ENCODE data around the gene THRB. TPM values are rescaled to one million over a fixed set of nuclear protein-coding genes. Genes with fewer than 3 reads are reported as not detected.

THRB gene
- total and polyA plus RNA-seq, 12 donors, result 3.8 to 32.8 (median 26.0) TPM

DNA sequence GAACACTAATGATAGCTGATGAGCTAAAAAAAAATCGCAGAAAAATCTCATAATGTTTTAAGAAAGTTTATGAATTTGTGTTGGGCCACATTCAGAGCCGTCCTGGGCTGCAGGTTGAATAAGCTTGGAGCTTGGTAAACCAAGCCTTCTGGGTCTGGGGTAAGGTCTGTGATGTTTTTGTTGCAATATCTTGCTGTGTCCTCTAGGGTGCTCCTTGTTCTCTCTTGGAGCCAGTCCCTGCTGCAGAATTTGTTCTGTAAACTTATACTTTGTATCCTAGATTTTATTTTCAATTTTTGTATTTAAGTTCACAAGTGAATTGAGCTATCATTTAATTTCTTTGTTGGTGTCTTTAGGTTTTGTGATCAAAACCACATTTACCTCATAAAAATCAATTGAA lies 405.9 kb downstream of the THRB start:
- Histone ChIP-seq H3K27ac (no peak overlapping the region), H3K4me3 (no peak overlapping the region), H3K36me3 (no peaks in the 10 kb centered on the region), H3K9me3 (no peaks in the 10 kb centered on the region), H3K27me3 (no peaks in the 10 kb centered on the region), H3K4me1 (peaks cover 0 to 9% (median 0%) of the 10 kb centered on the region in 9 donors)
- no peak for ATAC-seq
- TF ChIP-seq, protein P1, sequence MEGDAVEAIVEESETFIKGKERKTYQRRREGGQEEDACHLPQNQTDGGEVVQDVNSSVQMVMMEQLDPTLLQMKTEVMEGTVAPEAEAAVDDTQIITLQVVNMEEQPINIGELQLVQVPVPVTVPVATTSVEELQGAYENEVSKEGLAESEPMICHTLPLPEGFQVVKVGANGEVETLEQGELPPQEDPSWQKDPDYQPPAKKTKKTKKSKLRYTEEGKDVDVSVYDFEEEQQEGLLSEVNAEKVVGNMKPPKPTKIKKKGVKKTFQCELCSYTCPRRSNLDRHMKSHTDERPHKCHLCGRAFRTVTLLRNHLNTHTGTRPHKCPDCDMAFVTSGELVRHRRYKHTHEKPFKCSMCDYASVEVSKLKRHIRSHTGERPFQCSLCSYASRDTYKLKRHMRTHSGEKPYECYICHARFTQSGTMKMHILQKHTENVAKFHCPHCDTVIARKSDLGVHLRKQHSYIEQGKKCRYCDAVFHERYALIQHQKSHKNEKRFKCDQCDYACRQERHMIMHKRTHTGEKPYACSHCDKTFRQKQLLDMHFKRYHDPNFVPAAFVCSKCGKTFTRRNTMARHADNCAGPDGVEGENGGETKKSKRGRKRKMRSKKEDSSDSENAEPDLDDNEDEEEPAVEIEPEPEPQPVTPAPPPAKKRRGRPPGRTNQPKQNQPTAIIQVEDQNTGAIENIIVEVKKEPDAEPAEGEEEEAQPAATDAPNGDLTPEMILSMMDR (IDR thresholded peaks at IDR 0.05), result peak in 5 of 9 donors; percentile 19 to 41 (median 26)
- intact Hi-C loops (cut with DNase I), result no loop called here
- WGBS, 2 donors, result 51 to 55% methylated on average over 2 of the region's 2 CpGs
- no peak for DNase-seq

DNA sequence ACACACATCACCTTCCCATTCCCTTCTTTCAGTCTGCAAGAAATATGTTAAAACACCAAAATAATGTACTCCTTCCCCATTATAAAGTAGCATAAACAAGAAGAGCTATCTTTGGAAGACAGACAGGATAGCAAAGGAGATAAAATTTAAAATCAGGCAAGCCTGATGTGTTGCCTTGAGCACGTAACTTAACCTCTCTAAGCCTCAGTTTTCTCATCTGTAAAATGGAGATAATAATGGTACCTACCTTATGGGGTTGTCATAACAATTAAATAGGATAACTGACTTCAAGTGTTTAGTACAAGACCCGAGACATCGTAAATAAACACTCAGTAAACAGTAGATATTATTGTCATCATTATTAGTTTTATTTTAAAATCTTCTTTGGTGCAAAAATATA lies 407.2 kb downstream of the THRB start:
- no peak for DNase-seq
- no peaks in the 10 kb centered on the region for H3K9me3 ChIP-seq
- intact Hi-C loops (cut with DNase I), result no loop called here
- H3K4me3 ChIP-seq, result no peak overlapping the region
- TF ChIP-seq, protein P1 (IDR thresholded peaks at IDR 0.05), result no peak
- WGBS, 2 donors, result 93 to 94% methylated on average over 3 of the region's 3 CpGs
- H3K4me1 ChIP-seq, result peaks cover 0 to 9% (median 0%) of the 10 kb centered on the region in 9 donors
- ATAC-seq, result no peak
- H3K27me3 ChIP-seq, result no peaks in the 10 kb centered on the region
- no peak overlapping the region for H3K27ac ChIP-seq
- H3K36me3 ChIP-seq, result no peaks in the 10 kb centered on the region

DNA sequence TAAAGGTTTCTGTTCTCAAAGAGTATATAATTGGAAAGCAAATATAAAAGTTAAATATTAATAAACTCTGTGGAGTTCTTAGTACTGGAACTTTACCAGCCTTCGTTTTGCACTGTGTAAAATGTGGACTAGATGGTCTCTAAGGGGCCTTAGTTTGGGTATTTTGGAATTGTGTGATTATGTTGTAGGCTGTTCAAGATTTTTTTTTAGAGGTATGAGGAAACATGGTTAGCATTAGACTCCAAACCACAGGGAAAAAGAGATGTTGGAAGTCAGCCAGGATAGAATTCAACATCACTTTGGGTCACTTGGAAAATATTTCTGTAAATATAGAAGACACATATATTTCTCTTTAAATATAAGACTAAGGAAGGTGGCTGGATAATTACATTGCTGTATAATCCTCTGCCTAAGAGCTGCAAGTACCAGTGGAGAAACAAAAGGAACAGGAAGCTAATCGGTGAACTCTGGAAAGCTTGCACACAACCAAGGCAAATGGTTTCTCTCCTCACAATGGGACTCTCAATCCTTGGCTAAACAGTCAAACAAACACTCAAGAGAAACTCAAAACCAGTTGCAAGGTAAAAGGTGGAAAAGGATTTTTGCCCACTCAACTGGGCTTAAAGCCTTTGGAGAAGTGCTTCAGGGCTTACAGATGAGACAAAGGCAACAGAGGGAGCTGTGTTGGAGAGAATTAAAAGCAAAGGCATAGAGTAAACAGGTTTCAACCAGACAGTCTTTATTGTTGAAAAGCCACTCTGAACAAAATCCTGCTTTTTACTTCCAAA lies 407.8 kb downstream of the THRB start:
- Histone ChIP-seq H3K27ac (no peak overlapping the region), H3K36me3 (no peaks in the 10 kb centered on the region), H3K9me3 (no peaks in the 10 kb centered on the region), H3K4me3 (no peak overlapping the region), H3K4me1 (peaks cover 0 to 9% (median 0%) of the 10 kb centered on the region in 9 donors), H3K27me3 (no peaks in the 10 kb centered on the region)
- 54 to 62% methylated on average over 2 of the region's 2 CpGs for WGBS, 2 donors
- TF ChIP-seq, protein P1 (IDR thresholded peaks at IDR 0.05), result no peak
- intact Hi-C loops (cut with DNase I), result no loop called here
- peak in 1 of 8 donors; percentile 38 for ATAC-seq
- no peak for DNase-seq

DNA sequence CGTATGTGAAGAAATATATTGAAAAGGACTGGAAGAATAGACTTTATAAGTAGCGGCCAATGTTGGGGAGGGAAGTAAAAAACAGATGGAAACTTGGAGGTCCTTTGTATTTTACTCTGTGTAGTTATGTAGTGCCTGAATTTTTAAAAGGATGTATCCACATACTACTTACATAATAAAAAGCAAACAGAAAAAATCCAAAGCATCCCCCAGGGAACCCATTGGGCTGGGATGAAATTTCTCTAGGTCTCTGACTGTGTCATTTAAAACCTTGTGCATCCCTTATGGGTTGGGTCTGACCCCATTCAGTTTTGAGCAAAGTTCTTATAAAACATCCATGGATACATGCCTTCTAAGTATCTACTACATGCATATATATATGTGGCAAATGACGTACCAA lies 408.4 kb downstream of the THRB start:
- intact Hi-C loops (cut with DNase I), result no loop called here
- WGBS, 2 donors, result 78 to 81% methylated on average over 3 of the region's 3 CpGs
- H3K9me3 ChIP-seq, result no peaks in the 10 kb centered on the region
- peak in 2 of 8 donors; percentile 28 to 74 for ATAC-seq
- no peak overlapping the region for H3K27ac ChIP-seq
- no peaks in the 10 kb centered on the region for H3K36me3 ChIP-seq
- H3K27me3 ChIP-seq, result no peaks in the 10 kb centered on the region
- no peak overlapping the region for H3K4me3 ChIP-seq
- DNase-seq, result no peak
- H3K4me1 ChIP-seq, result peaks cover 0 to 9% (median 0%) of the 10 kb centered on the region in 9 donors
- TF ChIP-seq, protein P1 (IDR thresholded peaks at IDR 0.05), result no peak
